SK-N-SH (cell line): ENCODE results near the gene TTC28.

ENCODE experiments used
- CTCF ChIP-seq: fragments of 200-600 bp; sonication (generic); IDR thresholded peaks from 2 replicates; pipeline ENCODE4 v1.6.1; 2017; ENCODE audit warnings: antibody characterized with exemption, mild to moderate bottlenecking, moderate library complexity
- EP300 ChIP-seq, 2 experiments: IDR thresholded peaks; 2 replicates each; pipeline versions ENCODE4 v1.4.0 to v1.6.1; 2012; ENCODE audit warnings: borderline replicate concordance in 1 of 2, low read depth in 1 of 2, low read length in 1 of 2
- GATA2 ChIP-seq: sonication (generic); formaldehyde crosslinking; IDR thresholded peaks from 2 replicates; pipeline ENCODE4 v1.5.0; 2020; ENCODE audit warnings: mild to moderate bottlenecking, missing genetic modification reagents
- JUND ChIP-seq: IDR thresholded peaks from 2 replicates; pipeline ENCODE4 v1.4.0; 2012
- PBX3 ChIP-seq: IDR thresholded peaks from 2 replicates; pipeline ENCODE4; 2012
- POLR2AphosphoS5 ChIP-seq: IDR thresholded peaks from 2 replicates; pipeline ENCODE4 v1.6.1; 2012; ENCODE audit warnings: low read depth, low read length
- RXRA ChIP-seq: IDR thresholded peaks from 2 replicates; pipeline ENCODE4 v1.4.0; 2012; ENCODE audit warnings: low read depth, mild to moderate bottlenecking, borderline replicate concordance
- SIN3A ChIP-seq: IDR thresholded peaks from 2 replicates; pipeline ENCODE4 v1.6.1; 2012; ENCODE audit warnings: low read depth, mild to moderate bottlenecking, low read length, moderate library complexity, borderline replicate concordance
- SMC3 ChIP-seq: IDR thresholded peaks from 2 replicates; pipeline ENCODE4 v1.6.1; 2012; ENCODE audit warnings: low read depth, low read length, improper control_type of control experiment
- YY1 ChIP-seq: IDR thresholded peaks from 2 replicates; pipeline ENCODE4 v1.4.0; 2012; ENCODE audit warnings: low read depth, mild to moderate bottlenecking
- ZBTB33 ChIP-seq: IDR thresholded peaks from 2 replicates; pipeline ENCODE4 v1.4.0; 2012; ENCODE audit warnings: low read depth, borderline replicate concordance
- TF ChIP-seq, protein P1 (sequence below): fragments of 150-350 bp; IDR thresholded peaks from 2 replicates; pipeline ENCODE4 v1.6.1; 2017; ENCODE audit warnings: antibody characterized with exemption, low read length, low read depth, borderline replicate concordance
- TF ChIP-seq, protein P2 (sequence below): IDR thresholded peaks from 2 replicates; pipeline ENCODE4 v1.4.0; 2012; ENCODE audit warnings: low read depth

GRCh38 chr22:27996529-27996925, 683.1 kb downstream of the TTC28 start:
- TF ChIP-seq, protein P1, sequence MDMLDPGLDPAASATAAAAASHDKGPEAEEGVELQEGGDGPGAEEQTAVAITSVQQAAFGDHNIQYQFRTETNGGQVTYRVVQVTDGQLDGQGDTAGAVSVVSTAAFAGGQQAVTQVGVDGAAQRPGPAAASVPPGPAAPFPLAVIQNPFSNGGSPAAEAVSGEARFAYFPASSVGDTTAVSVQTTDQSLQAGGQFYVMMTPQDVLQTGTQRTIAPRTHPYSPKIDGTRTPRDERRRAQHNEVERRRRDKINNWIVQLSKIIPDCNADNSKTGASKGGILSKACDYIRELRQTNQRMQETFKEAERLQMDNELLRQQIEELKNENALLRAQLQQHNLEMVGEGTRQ, result no peak
- TF ChIP-seq GATA2 (CRISPR knock-in tag) (no peak), CTCF (no peak), EP300 (IDR thresholded peaks at IDR 0.05; ENCODE audit: borderline replicate concordance in 1 of 2, low read depth in 1 of 2, low read length in 1 of 2) (no peak), SMC3 (no peak), ZBTB33 (no peak), RXRA (no peak), YY1 (no peak), JUND (no peak), SIN3A (no peak), POLR2AphosphoS5 (no peak), PBX3 (no peak)
- TF ChIP-seq, protein P2, sequence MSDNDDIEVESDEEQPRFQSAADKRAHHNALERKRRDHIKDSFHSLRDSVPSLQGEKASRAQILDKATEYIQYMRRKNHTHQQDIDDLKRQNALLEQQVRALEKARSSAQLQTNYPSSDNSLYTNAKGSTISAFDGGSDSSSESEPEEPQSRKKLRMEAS, result no peak
